Naive thymus-derived CD4-positive, alpha-beta T cell (primary cell): ENCODE measurements around the gene DMRTA2. TPM values are rescaled to one million over a fixed set of nuclear protein-coding genes. Genes with fewer than 3 reads are reported as not detected.
A peak's percentile ranks its signal among the peaks of the same experiment; 100 is the strongest.

Experiments
- ATAC-seq: fragments of 150-1000 bp; cut with Tn5 transposase; 2 replicates; pipeline ENCODE4 v1.10.0; 2021; ENCODE audit warnings: mild to moderate bottlenecking, moderate library complexity
- CTCF ChIA-PET: fragments of 350-600 bp; sonication (Branson Sonifier 250); formaldehyde crosslinking; loops from one replicate; lab custom pipeline; 2021; ENCODE audit warnings: antibody characterized with exemption; lab: Charles Lee
- POLR2A ChIA-PET: fragments of 350-600 bp; sonication (Branson Sonifier 250); formaldehyde crosslinking; loops from one replicate; lab custom pipeline; 2021; ENCODE audit warnings: antibody characterized with exemption, inconsistent platforms; lab: Charles Lee
- DNase-seq, 9 donors: peaks; one replicate each; pipeline versions ENCODE4 v3.0.0 to v3.0.0-alpha.2; 2020 to 2022; ENCODE audit warnings: mixed read lengths in 1 of 9
- H3K27ac ChIP-seq: one replicate; pipeline ENCODE4 v1.7.0; 2013; ENCODE audit warnings: mild to moderate bottlenecking, low read depth, low read length, moderate library complexity
- H3K27me3 ChIP-seq, 2 donors: one replicate each; pipeline ENCODE4 v1.7.0; 2013; ENCODE audit warnings: low read length in 2 of 2, mild to moderate bottlenecking in 2 of 2, moderate library complexity in 2 of 2; ENCODE audit not compliant: control insufficient read depth in 2 of 2, insufficient read depth in 2 of 2
- H3K36me3 ChIP-seq, 3 experiments: 1 replicate in 2 of 3; 2 replicates in 1 of 3; pipeline ENCODE4 v1.7.0; 2013; ENCODE audit warnings: low read length in 3 of 3, mild to moderate bottlenecking in 3 of 3, moderate library complexity in 1 of 3; ENCODE audit not compliant: insufficient read depth in 3 of 3, control insufficient read depth in 2 of 3
- H3K4me1 ChIP-seq, 2 donors: one replicate each; pipeline ENCODE4 v1.7.0; 2013; ENCODE audit warnings: low read length in 2 of 2, mild to moderate bottlenecking in 2 of 2, moderate library complexity in 1 of 2; ENCODE audit not compliant: control insufficient read depth in 2 of 2, insufficient read depth in 2 of 2
- H3K4me3 ChIP-seq: 2 replicates; pipeline ENCODE4 v1.7.0; 2013; ENCODE audit warnings: mild to moderate bottlenecking, low read length
- H3K9me3 ChIP-seq, 3 experiments: 1 replicate in 2 of 3; 2 replicates in 1 of 3; pipeline ENCODE4 v1.7.0; 2013; ENCODE audit warnings: low read length in 3 of 3; ENCODE audit not compliant: control insufficient read depth in 2 of 3
- H3K27ac Mint-ChIP-seq, 9 donors: one replicate each; pipeline ENCODE4 v1.8.0; 2020 to 2022; ENCODE audit warnings: mixed read lengths in 9 of 9, mild to moderate bottlenecking in 8 of 9, moderate library complexity in 5 of 9, inconsistent platforms in 2 of 9
- H3K27me3 Mint-ChIP-seq, 5 donors: one replicate each; pipeline ENCODE4 v1.8.0; 2021 to 2022; ENCODE audit warnings: mixed read lengths in 5 of 5, mild to moderate bottlenecking in 1 of 5
- H3K36me3 Mint-ChIP-seq, 5 donors: one replicate each; pipeline ENCODE4 v1.8.0; 2020 to 2022; ENCODE audit warnings: mixed read lengths in 5 of 5, mild to moderate bottlenecking in 3 of 5, inconsistent platforms in 1 of 5
- H3K4me1 Mint-ChIP-seq, 7 donors: one replicate each; pipeline ENCODE4 v1.8.0; 2020 to 2022; ENCODE audit warnings: mixed read lengths in 7 of 7, mild to moderate bottlenecking in 3 of 7, inconsistent platforms in 1 of 7
- H3K4me3 Mint-ChIP-seq, 10 donors: one replicate each; pipeline ENCODE4 v1.8.0; 2020 to 2022; ENCODE audit warnings: mild to moderate bottlenecking in 10 of 10, mixed read lengths in 10 of 10, moderate library complexity in 6 of 10, inconsistent platforms in 2 of 10
- H3K9me3 Mint-ChIP-seq, 11 donors: one replicate each; pipeline ENCODE4 v1.8.0; 2020 to 2022; ENCODE audit warnings: mixed read lengths in 11 of 11, mild to moderate bottlenecking in 4 of 11, inconsistent platforms in 1 of 11, moderate library complexity in 1 of 11
- intact Hi-C, 2 donors: fragments of 100-400 bp; cut with micrococcal nuclease; formaldehyde crosslinking; loops; one replicate each; pipeline ENCODE4 v1.15.1; 2023
- polyA plus RNA-seq, 2 donors: library from polyadenylated mRNA; unstranded; fragments of 300-500 nt; fragmentation: Illumina TruSeq; gene quantifications; one replicate each; pipeline ENCODE4 v1.2.3, GENCODE V29; 2021
- total RNA-seq, 6 experiments: library from RNA in 5 of 6; stranded (reverse) in 5 of 6; gene quantifications; 1 replicate in 5 of 6; 2 replicates in 1 of 6; pipeline ENCODE4 v1.2.3 and lab custom pipeline; 2021 to 2026

DMRTA2 gene
- total RNA-seq (not detected), polyA plus RNA-seq (not detected), total RNA-seq (lab: John Stamatoyannopoulos, UW) (not detected)

DNA sequence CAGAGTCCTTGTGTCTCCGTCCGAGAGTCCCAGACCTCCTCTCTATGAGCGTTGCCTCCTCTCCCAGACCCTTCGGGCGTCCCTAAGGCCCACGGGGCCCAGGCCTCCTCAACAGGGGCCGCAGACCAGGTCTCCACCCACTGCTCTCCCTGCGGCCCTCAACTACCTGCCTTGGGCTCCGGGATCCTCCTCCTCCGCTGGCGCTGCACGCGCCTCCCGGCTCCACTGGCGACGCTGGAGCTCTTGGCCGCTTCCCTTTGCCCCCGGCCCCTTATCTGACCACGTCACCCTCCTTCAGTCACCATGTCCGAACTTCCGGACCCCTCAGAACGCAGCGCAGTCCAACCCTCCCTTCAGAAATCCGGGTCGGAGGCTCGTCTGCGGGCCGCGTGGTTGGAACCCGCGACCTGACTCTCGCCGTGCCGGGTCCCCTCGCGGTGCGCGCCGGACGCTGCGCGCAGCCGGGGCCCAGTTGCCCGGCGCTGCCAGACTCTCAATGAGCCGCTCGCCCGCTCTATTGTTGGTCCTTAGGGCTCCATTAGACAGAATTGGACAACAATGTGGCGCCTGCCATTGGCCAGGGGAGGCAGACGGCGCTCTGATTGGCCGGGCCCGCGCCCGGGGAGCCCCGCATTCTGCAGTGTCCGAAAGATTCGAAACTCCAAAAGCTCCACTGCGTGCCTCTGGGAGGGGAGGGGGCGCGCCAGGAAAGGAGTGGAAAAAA is at the start of gene DMRTA2:
DMRTA2 (minus strand) TSS at position 498 of the 724 bp plus-strand sequence. CDS start 1,907 bp downstream, outside the sequence.
- peaks cover 0 to 8% (median 0%) of the 10 kb centered on the region in 11 donors for H3K9me3 Mint-ChIP-seq
- H3K4me1 Mint-ChIP-seq: peaks cover 33 to 69% (median 49%) of the 10 kb centered on the region in 7 donors
- ATAC-seq: no peak
- H3K27ac Mint-ChIP-seq: peak within 1 kb of the TSS in 2 of 9 donors; percentile 32 to 82
- Histone ChIP-seq H3K4me3 (peak within 1 kb of the TSS; percentile 56), H3K9me3 (no peaks in the 10 kb centered on the region), H3K4me1 (no peaks in the 10 kb centered on the region), H3K27ac (no peak within 1 kb of the TSS), H3K27me3 (peaks cover 8 to 25% of the 10 kb centered on the region in 2 donors), H3K36me3 (no peaks in the 10 kb centered on the region)
- CTCF ChIA-PET: no interaction called here
- H3K4me3 Mint-ChIP-seq: peak within 1 kb of the TSS; percentile 81 to 94 (median 85)
- intact Hi-C loops: loop anchor here in 1 of 2 donors (5.0 kb wide), 1 partner anchor 184 kb away; no protein-coding TSS in a partner anchor
- POLR2A ChIA-PET: no interaction called here
- H3K27me3 Mint-ChIP-seq: peaks cover 71 to 86% (median 75%) of the 10 kb centered on the region in 5 donors
- DNase-seq: peak in 1 of 9 donors; percentile 33
- H3K36me3 Mint-ChIP-seq: peaks cover 0 to 8% (median 0%) of the 10 kb centered on the region in 5 donors

DNA sequence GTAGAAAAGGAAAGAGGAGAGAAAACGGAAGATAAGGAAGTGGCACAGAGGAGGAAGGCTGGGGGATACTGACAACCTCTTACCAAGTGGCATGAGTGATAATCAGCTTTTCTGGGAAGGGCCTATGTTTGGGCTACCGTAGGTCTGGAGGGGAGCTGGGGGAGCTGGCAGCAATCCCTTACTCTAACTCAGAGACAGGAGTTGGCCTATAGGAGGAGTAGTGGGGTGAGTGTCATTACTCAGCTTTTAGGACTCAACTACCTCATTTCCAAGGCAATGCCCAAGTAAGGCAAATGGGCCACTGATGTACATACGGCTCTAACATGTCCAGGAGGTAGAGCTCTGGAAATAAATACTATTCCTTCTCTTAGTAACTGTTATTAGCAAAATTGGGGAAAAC is 48.7 kb upstream of the DMRTA2 start:
- ChIA-PET POLR2A (no interaction called here), CTCF (interaction anchor here (0.6 kb wide), 1 partner anchor 14 kb away, joined by 3 read pairs; no protein-coding TSS in a partner anchor)
- no peak overlapping the region for H3K4me3 ChIP-seq
- H3K27ac Mint-ChIP-seq: peak overlapping the region in 1 of 9 donors; percentile 9
- no peaks in the 10 kb centered on the region for H3K27me3 ChIP-seq
- no peak overlapping the region for H3K27ac ChIP-seq
- no peak for ATAC-seq
- H3K9me3 ChIP-seq: no peaks in the 10 kb centered on the region
- peaks cover 0 to 2% (median 0%) of the 10 kb centered on the region in 11 donors for H3K9me3 Mint-ChIP-seq
- H3K36me3 ChIP-seq: peaks cover 3 to 29% (median 4%) of the 10 kb centered on the region in 3 experiments
- H3K27me3 Mint-ChIP-seq: no peaks in the 10 kb centered on the region
- intact Hi-C loops: no loop called here
- H3K36me3 Mint-ChIP-seq: peaks cover 7 to 54% (median 42%) of the 10 kb centered on the region in 5 donors
- no peak overlapping the region for H3K4me3 Mint-ChIP-seq
- DNase-seq: no peak
- no peaks in the 10 kb centered on the region for H3K4me1 ChIP-seq
- H3K4me1 Mint-ChIP-seq: no peaks in the 10 kb centered on the region

DNA sequence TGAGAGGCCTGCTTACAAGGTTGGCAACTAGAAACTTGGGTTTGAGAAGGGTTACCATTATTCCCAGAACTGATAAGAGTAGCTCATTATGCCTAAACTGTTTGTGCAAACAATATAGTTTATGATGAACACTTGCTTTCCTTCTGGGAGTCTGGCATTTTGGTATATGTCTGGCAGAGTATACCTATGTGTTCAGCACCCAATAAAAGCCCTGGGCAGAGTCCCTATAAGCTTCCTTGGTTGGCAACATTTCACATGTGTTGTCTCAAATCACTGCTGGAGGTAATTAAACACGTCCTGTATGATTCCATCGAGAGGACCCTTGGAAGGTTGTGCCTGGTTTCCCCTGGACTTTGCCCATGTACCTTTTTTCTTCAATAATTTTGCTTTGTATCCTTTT is 39.7 kb upstream of the DMRTA2 start:
- H3K27me3 Mint-ChIP-seq: no peaks in the 10 kb centered on the region

GRCh38 chr1:50458507-50458906 is 35.3 kb upstream of the DMRTA2 start:
- no peak overlapping the region for H3K27ac ChIP-seq
- CTCF ChIA-PET: interaction anchor here (0.7 kb wide), 1 partner anchor 13 kb away, joined by 3 read pairs; no protein-coding TSS in a partner anchor
- Mint-ChIP-seq H3K36me3 (peaks cover 6 to 18% (median 8%) of the 10 kb centered on the region in 5 donors), H3K4me1 (peaks cover 0 to 23% (median 10%) of the 10 kb centered on the region in 7 donors), H3K27ac (no peak overlapping the region), H3K27me3 (no peaks in the 10 kb centered on the region), H3K9me3 (no peaks in the 10 kb centered on the region), H3K4me3 (no peak overlapping the region)
- POLR2A ChIA-PET: no interaction called here
- intact Hi-C loops: no loop called here
- no peaks in the 10 kb centered on the region for H3K36me3 ChIP-seq
- ATAC-seq (peak; percentile 47), DNase-seq (no peak)
- no peaks in the 10 kb centered on the region for H3K4me1 ChIP-seq
- no peak overlapping the region for H3K4me3 ChIP-seq
- H3K27me3 ChIP-seq: no peaks in the 10 kb centered on the region
- H3K9me3 ChIP-seq: no peaks in the 10 kb centered on the region

More for the DNA sequence above, 39.7 kb upstream of the DMRTA2 start:
- Histone ChIP-seq H3K4me3 (no peak overlapping the region), H3K4me1 (no peaks in the 10 kb centered on the region), H3K9me3 (no peaks in the 10 kb centered on the region), H3K27ac (no peak overlapping the region), H3K36me3 (peaks cover 0 to 5% (median 4%) of the 10 kb centered on the region in 3 experiments), H3K27me3 (no peaks in the 10 kb centered on the region)
- intact Hi-C loops: no loop called here
- no peak overlapping the region for H3K27ac Mint-ChIP-seq
- H3K9me3 Mint-ChIP-seq: no peaks in the 10 kb centered on the region
- CTCF ChIA-PET: no interaction called here
- ATAC-seq (no peak), DNase-seq (no peak)
- POLR2A ChIA-PET: no interaction called here
- H3K36me3 Mint-ChIP-seq: peaks cover 6 to 25% (median 10%) of the 10 kb centered on the region in 5 donors
- H3K4me3 Mint-ChIP-seq: no peak overlapping the region
- peaks cover 0 to 5% (median 2%) of the 10 kb centered on the region in 7 donors for H3K4me1 Mint-ChIP-seq

DNA sequence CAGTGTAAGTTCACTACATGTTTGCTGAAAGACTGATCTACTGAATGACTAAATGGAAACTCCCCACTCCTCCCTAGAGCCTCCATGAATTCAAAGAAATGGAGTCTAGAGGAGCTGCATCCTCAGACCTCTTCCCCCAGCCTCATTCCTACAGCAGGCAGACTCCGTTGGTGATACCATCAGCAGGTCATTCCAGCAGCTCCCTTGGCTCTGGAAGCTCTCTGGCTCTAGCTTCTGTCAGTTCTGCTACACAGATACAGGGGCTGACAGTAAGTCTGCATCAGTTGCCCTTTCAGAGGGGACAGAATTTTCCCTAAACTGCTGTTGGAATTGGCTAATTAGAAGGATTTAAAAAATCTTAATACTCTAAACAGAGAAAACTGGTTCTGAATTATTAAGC is 31.7 kb upstream of the DMRTA2 start:
- no peak for DNase-seq
- Histone ChIP-seq H3K27me3 (no peaks in the 10 kb centered on the region), H3K9me3 (no peaks in the 10 kb centered on the region), H3K4me1 (peaks cover 0 to 7% of the 10 kb centered on the region in 2 donors), H3K4me3 (no peak overlapping the region), H3K27ac (no peak overlapping the region), H3K36me3 (peaks cover 0 to 5% (median 0%) of the 10 kb centered on the region in 3 experiments)
- H3K9me3 Mint-ChIP-seq: no peaks in the 10 kb centered on the region
- POLR2A ChIA-PET: no interaction called here
- H3K4me1 Mint-ChIP-seq: peaks cover 6 to 38% (median 33%) of the 10 kb centered on the region in 7 donors
- intact Hi-C loops: no loop called here
- CTCF ChIA-PET: no interaction called here
- no peak overlapping the region for H3K4me3 Mint-ChIP-seq
- no peak overlapping the region for H3K27ac Mint-ChIP-seq
- H3K36me3 Mint-ChIP-seq: peaks cover 3 to 9% (median 6%) of the 10 kb centered on the region in 5 donors
- no peak for ATAC-seq
- H3K27me3 Mint-ChIP-seq: no peaks in the 10 kb centered on the region

GRCh38 chr1:50453266-50453665 is 30.0 kb upstream of the DMRTA2 start:
- CTCF ChIA-PET: no interaction called here
- Histone ChIP-seq H3K4me3 (no peak overlapping the region), H3K27me3 (no peaks in the 10 kb centered on the region), H3K27ac (no peak overlapping the region), H3K36me3 (peaks cover 0 to 5% (median 0%) of the 10 kb centered on the region in 3 experiments), H3K9me3 (no peaks in the 10 kb centered on the region), H3K4me1 (peaks cover 0 to 7% of the 10 kb centered on the region in 2 donors)
- H3K4me3 Mint-ChIP-seq: no peak overlapping the region
- no peak for ATAC-seq
- no peak for DNase-seq
- intact Hi-C loops: no loop called here
- H3K27ac Mint-ChIP-seq: no peak overlapping the region
- H3K9me3 Mint-ChIP-seq: no peaks in the 10 kb centered on the region
- peaks cover 6 to 37% (median 29%) of the 10 kb centered on the region in 7 donors for H3K4me1 Mint-ChIP-seq
- POLR2A ChIA-PET: no interaction called here
- H3K27me3 Mint-ChIP-seq: no peaks in the 10 kb centered on the region
- peaks cover 0 to 7% (median 4%) of the 10 kb centered on the region in 5 donors for H3K36me3 Mint-ChIP-seq
